H1 (cell line): ENCODE measurements around the gene HLTF. TPM values are rescaled to one million over a fixed set of nuclear protein-coding genes. Genes with fewer than 3 reads are reported as not detected.

Experiments used
- ATF2 ChIP-seq: IDR thresholded peaks from 2 replicates; pipeline ENCODE4 v1.6.1; 2012; ENCODE audit warnings: low read length, inconsistent platforms
- HDAC2 ChIP-seq, 2 experiments: fragments of 300-600 bp in 1 of 2; sonication (generic) in 1 of 2; IDR thresholded peaks; 2 replicates each; pipeline ENCODE4 v1.6.1; 2011 to 2012; ENCODE audit warnings: low read depth in 2 of 2, low read length in 2 of 2, mild to moderate bottlenecking in 2 of 2, moderate library complexity in 2 of 2, borderline replicate concordance in 1 of 2, inconsistent platforms in 1 of 2
- JUN ChIP-seq: IDR thresholded peaks from 2 replicates; pipeline ENCODE4 v1.6.1; 2011; ENCODE audit warnings: low read depth, mild to moderate bottlenecking, improper control_type of control experiment, low read length
- KDM5A ChIP-seq: fragments of 200-600 bp; IDR thresholded peaks from 2 replicates; pipeline ENCODE4 v1.7.1; 2012; ENCODE audit warnings: mild to moderate bottlenecking, low read length, inconsistent platforms, mixed read lengths
- SUZ12 ChIP-seq: fragments of 200-600 bp; sonication (generic); IDR thresholded peaks from 2 replicates; pipeline ENCODE4 v1.6.1; 2012; ENCODE audit warnings: mild to moderate bottlenecking, inconsistent platforms, low read length, moderate library complexity, mixed read lengths
- TEAD4 ChIP-seq: IDR thresholded peaks from 2 replicates; pipeline ENCODE4 v1.6.1; 2012; ENCODE audit warnings: low read depth, low read length, inconsistent platforms, mixed read lengths
- polyA plus RNA-seq, 7 experiments: library from polyadenylated mRNA; depleted of rRNA in 3 of 7; stranded (reverse) in 5 of 7; unstranded in 2 of 7; fragments of >200 nt in 5 of 7; fragments of 200-250 nt in 2 of 7; gene quantifications; 1 replicate in 5 of 7; 2 replicates in 1 of 7; 4 replicates in 1 of 7; pipeline versions ENCODE4 v1.2.1 to v1.2.3, GENCODE V29; 2011 to 2013; ENCODE audit warnings: missing spikeins in 2 of 7, mixed read lengths in 2 of 7
- total RNA-seq: library from RNA; stranded (reverse); fragmentation: NEBNext Ultra II Directional; extraction: Animal tissue kit (Norgen Biotek cat#: 25700); gene quantifications from 2 replicates; pipeline ENCODE4 v1.2.1, GENCODE V29; 2021

The HLTF gene
- total and polyA plus RNA-seq, 2 of the 8 experiments (the other 6 are each of a cell fraction or from before 2014, with no cell fraction given) = 18.1 to 60.3 TPM

DNA sequence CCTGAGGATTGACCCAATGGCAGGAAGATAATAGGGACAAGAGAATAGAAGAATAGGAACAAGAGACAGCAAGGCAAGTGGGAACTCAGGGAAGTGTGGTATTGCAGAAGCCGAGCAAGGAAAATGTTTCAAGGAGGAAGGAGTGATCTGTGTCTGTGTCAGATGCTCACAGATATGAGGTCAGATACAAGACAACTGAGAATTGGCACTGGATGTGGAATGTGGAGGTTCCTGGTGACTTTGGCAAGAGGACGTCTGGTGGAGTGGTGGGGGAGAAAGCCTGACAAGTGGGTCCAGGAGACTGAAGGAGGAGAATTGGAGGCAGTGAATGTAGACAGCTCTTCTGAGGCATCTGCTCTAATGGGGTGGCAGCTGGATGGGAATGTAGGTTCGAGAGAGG, 70.9 kb downstream of the HLTF start (continued):
- TF ChIP-seq SUZ12 (no peak), HDAC2 (IDR thresholded peaks at IDR 0.05; ENCODE audit: borderline replicate concordance in 1 of 2, low read depth in 2 of 2, low read length in 2 of 2) (no peak), TEAD4 (no peak), JUN (no peak), ATF2 (no peak), KDM5A (no peak)
